Muscle layer of colon (tissue), 2 donors: Measurements from ENCODE around the gene FLT3LG.

Source experiments
- H3K27ac ChIP-seq: one replicate; pipeline ENCODE4 v1.7.0; 2013; ENCODE audit warnings: low read depth, mild to moderate bottlenecking, low read length, moderate library complexity
- H3K27me3 ChIP-seq, 2 donors: one replicate each; pipeline ENCODE4 v1.7.0; 2013; ENCODE audit warnings: low read length in 2 of 2, mild to moderate bottlenecking in 2 of 2; ENCODE audit not compliant: insufficient read depth in 2 of 2, control insufficient read depth in 1 of 2
- H3K36me3 ChIP-seq: one replicate; pipeline ENCODE4 v1.7.0; 2013; ENCODE audit warnings: mild to moderate bottlenecking, low read length; ENCODE audit not compliant: insufficient read depth
- H3K4me1 ChIP-seq: one replicate; pipeline ENCODE4 v1.7.0; 2013; ENCODE audit warnings: mild to moderate bottlenecking, low read length; ENCODE audit not compliant: insufficient read depth
- H3K4me3 ChIP-seq, 2 donors: one replicate each; pipeline ENCODE4 v1.7.0; 2013; ENCODE audit warnings: low read length in 2 of 2, low read depth in 1 of 2, mild to moderate bottlenecking in 1 of 2, moderate library complexity in 1 of 2
- H3K9ac ChIP-seq: one replicate; pipeline ENCODE4 v1.7.0; 2013; ENCODE audit warnings: low read length
- H3K9me3 ChIP-seq: one replicate; pipeline ENCODE4 v1.7.0; 2013; ENCODE audit warnings: mild to moderate bottlenecking, low read length
- donor health status: abdominal sarcoma.
- donor health status: Adenocarcinoma of cecum.

Gene FLT3LG

GRCh38 chr19:49491804-49492572 is 18.0 kb downstream of the FLT3LG start:
- Histone ChIP-seq H3K27ac (no peak overlapping the region), H3K4me3 (no peak overlapping the region), H3K9ac (no peak overlapping the region), H3K36me3 (peaks cover 42% of the 10 kb centered on the region), H3K27me3 (no peaks in the 10 kb centered on the region), H3K9me3 (no peaks in the 10 kb centered on the region), H3K4me1 (peaks cover 25% of the 10 kb centered on the region)

GRCh38 chr19:49492573-49493405 is 18.8 kb downstream of the FLT3LG start:
- Histone ChIP-seq H3K27me3 (no peaks in the 10 kb centered on the region), H3K9ac (no peak overlapping the region), H3K36me3 (peaks cover 50% of the 10 kb centered on the region), H3K4me1 (peaks cover 33% of the 10 kb centered on the region), H3K27ac (no peak overlapping the region), H3K4me3 (no peak overlapping the region), H3K9me3 (no peaks in the 10 kb centered on the region)

- Histone ChIP-seq H3K9ac (peak overlapping the region; percentile 97), H3K27ac (peak overlapping the region; percentile 98), H3K36me3 (peaks cover 51% of the 10 kb centered on the region), H3K27me3 (no peaks in the 10 kb centered on the region), H3K4me3 (peak overlapping the region; percentile 86 to 89), H3K9me3 (no peaks in the 10 kb centered on the region), H3K4me1 (peaks cover 24% of the 10 kb centered on the region)
These were observed 22.6 kb downstream of the FLT3LG start for GRCh38 chr19:49496574-49497008.

DNA sequence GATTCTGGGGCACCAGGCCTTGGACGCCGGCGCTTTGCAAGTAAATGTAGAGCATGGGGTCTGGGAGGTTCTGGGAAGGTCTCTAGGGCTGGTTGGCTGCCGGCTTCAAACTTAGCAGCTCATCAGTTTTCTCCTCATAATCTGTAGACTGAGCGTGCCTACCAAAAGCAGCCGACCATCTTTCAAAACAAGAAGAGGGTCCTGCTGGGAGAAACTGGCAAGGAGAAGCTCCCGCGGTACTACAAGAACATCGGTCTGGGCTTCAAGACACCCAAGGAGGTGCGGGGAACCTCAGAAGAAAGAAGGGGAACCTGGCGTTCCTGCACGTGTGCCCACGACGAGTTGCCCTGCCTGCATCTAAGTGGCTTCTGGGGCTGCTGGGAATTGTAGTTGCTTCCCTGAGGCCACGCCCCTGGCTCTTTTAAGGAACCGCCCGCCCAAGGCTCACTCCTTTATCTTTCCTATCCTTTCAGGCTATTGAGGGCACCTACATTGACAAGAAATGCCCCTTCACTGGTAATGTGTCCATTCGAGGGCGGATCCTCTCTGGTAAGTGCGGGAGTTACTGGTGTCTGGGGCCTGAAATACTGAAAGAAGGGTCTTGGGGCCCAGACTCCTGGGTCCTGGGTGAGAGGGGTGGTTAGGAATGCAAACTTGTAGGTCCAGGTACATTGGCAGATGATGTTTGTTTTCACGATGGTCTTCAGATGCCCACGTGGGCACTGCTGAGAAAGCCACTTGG is 23.2 kb downstream of the FLT3LG start:
- H3K9ac ChIP-seq: peak overlapping the region; percentile 97
- no peaks in the 10 kb centered on the region for H3K27me3 ChIP-seq
- peaks cover 24% of the 10 kb centered on the region for H3K4me1 ChIP-seq
- no peaks in the 10 kb centered on the region for H3K9me3 ChIP-seq
- peak overlapping the region; percentile 98 for H3K27ac ChIP-seq
- peak overlapping the region; percentile 86 to 89 for H3K4me3 ChIP-seq
- H3K36me3 ChIP-seq: peaks cover 44% of the 10 kb centered on the region

DNA sequence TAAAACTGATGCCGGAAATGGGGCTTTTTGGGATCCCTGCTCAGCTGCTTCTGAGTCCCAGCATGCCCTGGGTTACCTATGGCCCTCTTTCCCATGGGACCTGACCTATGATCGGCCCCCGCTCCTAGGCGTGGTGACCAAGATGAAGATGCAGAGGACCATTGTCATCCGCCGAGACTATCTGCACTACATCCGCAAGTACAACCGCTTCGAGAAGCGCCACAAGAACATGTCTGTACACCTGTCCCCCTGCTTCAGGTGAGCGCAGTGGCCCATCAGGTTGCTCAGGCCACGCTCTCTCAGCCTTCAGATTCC is 23.7 kb downstream of the FLT3LG start:
- Histone ChIP-seq H3K36me3 (peaks cover 39% of the 10 kb centered on the region), H3K4me3 (peak overlapping the region in 1 of 2 donors; percentile 89), H3K27me3 (no peaks in the 10 kb centered on the region), H3K9me3 (no peaks in the 10 kb centered on the region), H3K9ac (peak overlapping the region; percentile 42), H3K27ac (no peak overlapping the region), H3K4me1 (peaks cover 24% of the 10 kb centered on the region)

- H3K9me3 ChIP-seq: no peaks in the 10 kb centered on the region
- no peaks in the 10 kb centered on the region for H3K27me3 ChIP-seq
- H3K27ac ChIP-seq: no peak overlapping the region
- peaks cover 34% of the 10 kb centered on the region for H3K36me3 ChIP-seq
- no peak overlapping the region for H3K9ac ChIP-seq
- H3K4me3 ChIP-seq: no peak overlapping the region
- peaks cover 24% of the 10 kb centered on the region for H3K4me1 ChIP-seq
These were observed 24.5 kb downstream of the FLT3LG start for GRCh38 chr19:49498475-49498874.

DNA sequence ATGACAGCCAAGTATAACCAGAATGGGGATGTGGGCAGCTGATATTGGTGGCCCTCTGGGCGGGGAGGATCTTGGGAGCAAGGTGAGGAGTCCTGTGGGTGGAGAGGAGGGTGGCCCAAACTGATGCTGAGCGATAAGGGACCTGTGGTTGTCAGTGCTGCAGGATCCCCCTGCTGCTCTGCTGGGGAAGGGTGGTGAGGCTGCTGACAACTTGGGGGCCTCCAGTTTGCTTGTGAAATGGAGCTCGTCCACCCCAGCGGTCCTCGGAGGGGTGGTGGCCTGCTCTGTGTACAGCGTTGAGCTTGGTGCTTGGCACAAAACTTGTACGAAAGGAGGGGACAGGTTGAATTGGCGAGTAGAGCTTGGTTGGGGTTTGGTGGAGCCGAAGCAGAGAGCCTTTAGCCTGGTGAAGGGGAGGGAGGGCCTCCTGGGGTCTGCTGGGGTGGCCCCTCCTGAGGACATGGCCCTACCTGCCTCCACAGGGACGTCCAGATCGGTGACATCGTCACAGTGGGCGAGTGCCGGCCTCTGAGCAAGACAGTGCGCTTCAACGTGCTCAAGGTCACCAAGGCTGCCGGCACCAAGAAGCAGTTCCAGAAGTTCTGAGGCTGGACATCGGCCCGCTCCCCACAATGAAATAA is 25.1 kb downstream of the FLT3LG start:
- no peaks in the 10 kb centered on the region for H3K27me3 ChIP-seq
- no peak overlapping the region for H3K27ac ChIP-seq
- H3K36me3 ChIP-seq: peaks cover 34% of the 10 kb centered on the region
- H3K4me1 ChIP-seq: peaks cover 24% of the 10 kb centered on the region
- no peak overlapping the region for H3K9ac ChIP-seq
- H3K4me3 ChIP-seq: no peak overlapping the region
- no peaks in the 10 kb centered on the region for H3K9me3 ChIP-seq

- Histone ChIP-seq H3K27me3 (no peaks in the 10 kb centered on the region), H3K4me3 (no peak overlapping the region), H3K27ac (no peak overlapping the region), H3K9ac (no peak overlapping the region), H3K9me3 (no peaks in the 10 kb centered on the region), H3K36me3 (peaks cover 23% of the 10 kb centered on the region), H3K4me1 (peaks cover 12% of the 10 kb centered on the region)
These were observed 29.0 kb downstream of the FLT3LG start for GRCh38 chr19:49502866-49503581.

DNA sequence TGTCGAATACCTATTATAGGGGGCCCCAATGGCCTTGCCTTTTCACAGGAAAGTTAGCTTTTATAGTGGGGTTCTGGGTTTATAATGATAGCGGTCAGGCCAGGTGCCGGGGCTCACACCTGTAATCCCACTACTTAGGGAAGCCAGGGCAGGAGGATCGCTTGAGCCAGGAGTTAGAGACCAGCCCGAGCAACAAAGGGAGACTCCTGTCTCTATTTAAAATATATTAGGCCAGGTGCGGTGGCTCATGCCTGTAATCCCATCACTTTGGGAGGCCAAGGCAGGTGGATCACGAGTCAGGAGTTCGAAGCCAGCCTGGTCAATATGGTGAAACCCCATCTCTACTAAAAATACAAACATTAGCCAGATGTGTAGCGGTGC is 29.6 kb downstream of the FLT3LG start:
- peaks cover 8% of the 10 kb centered on the region for H3K4me1 ChIP-seq
- no peak overlapping the region for H3K27ac ChIP-seq
- H3K27me3 ChIP-seq: no peaks in the 10 kb centered on the region
- H3K36me3 ChIP-seq: peaks cover 18% of the 10 kb centered on the region
- H3K4me3 ChIP-seq: no peak overlapping the region
- no peaks in the 10 kb centered on the region for H3K9me3 ChIP-seq
- H3K9ac ChIP-seq: no peak overlapping the region

GRCh38 chr19:49506575-49507105 is 32.6 kb downstream of the FLT3LG start:
- no peaks in the 10 kb centered on the region for H3K27me3 ChIP-seq

More at GRCh38 chr19:49506575-49507105, 32.6 kb downstream of the FLT3LG start:
- Histone ChIP-seq H3K4me1 (peaks cover 4% of the 10 kb centered on the region), H3K27ac (no peak overlapping the region), H3K9me3 (no peaks in the 10 kb centered on the region), H3K4me3 (no peak overlapping the region), H3K9ac (no peak overlapping the region), H3K36me3 (no peaks in the 10 kb centered on the region)
